ENCODE measurements around the gene MS4A4E.

GRCh38 chr11:60150279-60150678, 92.7 kb downstream of the MS4A4E start:
- TF ChIP-seq ZNF416 (CRISPR knock-in tag; IDR thresholded peaks at IDR 0.05) (no peak), NFE2L1 (CRISPR knock-in tag; IDR thresholded peaks at IDR 0.05) (no peak), NR2C2 (CRISPR knock-in tag; IDR thresholded peaks at IDR 0.05) (no peak), ELF4 (CRISPR knock-in tag; IDR thresholded peaks at IDR 0.05; ENCODE audit: low read depth) (no peak), ETV6 (CRISPR knock-in tag; IDR thresholded peaks at IDR 0.05) (no peak), SP1 (CRISPR knock-in tag; conservative IDR thresholded peaks at IDR 0.05) (no peak), MYBL2 (CRISPR knock-in tag; IDR thresholded peaks at IDR 0.05) (no peak), NR1H2 (CRISPR knock-in tag; IDR thresholded peaks at IDR 0.05) (no peak)
- TF ChIP-seq, protein P1, sequence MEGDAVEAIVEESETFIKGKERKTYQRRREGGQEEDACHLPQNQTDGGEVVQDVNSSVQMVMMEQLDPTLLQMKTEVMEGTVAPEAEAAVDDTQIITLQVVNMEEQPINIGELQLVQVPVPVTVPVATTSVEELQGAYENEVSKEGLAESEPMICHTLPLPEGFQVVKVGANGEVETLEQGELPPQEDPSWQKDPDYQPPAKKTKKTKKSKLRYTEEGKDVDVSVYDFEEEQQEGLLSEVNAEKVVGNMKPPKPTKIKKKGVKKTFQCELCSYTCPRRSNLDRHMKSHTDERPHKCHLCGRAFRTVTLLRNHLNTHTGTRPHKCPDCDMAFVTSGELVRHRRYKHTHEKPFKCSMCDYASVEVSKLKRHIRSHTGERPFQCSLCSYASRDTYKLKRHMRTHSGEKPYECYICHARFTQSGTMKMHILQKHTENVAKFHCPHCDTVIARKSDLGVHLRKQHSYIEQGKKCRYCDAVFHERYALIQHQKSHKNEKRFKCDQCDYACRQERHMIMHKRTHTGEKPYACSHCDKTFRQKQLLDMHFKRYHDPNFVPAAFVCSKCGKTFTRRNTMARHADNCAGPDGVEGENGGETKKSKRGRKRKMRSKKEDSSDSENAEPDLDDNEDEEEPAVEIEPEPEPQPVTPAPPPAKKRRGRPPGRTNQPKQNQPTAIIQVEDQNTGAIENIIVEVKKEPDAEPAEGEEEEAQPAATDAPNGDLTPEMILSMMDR (IDR thresholded peaks at IDR 0.05) = no peak
- TF ChIP-seq, protein P2, sequence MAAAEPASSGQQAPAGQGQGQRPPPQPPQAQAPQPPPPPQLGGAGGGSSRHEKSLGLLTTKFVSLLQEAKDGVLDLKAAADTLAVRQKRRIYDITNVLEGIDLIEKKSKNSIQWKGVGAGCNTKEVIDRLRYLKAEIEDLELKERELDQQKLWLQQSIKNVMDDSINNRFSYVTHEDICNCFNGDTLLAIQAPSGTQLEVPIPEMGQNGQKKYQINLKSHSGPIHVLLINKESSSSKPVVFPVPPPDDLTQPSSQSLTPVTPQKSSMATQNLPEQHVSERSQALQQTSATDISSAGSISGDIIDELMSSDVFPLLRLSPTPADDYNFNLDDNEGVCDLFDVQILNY (CRISPR knock-in tag; IDR thresholded peaks at IDR 0.05) = no peak
- TF ChIP-seq, protein P3, sequence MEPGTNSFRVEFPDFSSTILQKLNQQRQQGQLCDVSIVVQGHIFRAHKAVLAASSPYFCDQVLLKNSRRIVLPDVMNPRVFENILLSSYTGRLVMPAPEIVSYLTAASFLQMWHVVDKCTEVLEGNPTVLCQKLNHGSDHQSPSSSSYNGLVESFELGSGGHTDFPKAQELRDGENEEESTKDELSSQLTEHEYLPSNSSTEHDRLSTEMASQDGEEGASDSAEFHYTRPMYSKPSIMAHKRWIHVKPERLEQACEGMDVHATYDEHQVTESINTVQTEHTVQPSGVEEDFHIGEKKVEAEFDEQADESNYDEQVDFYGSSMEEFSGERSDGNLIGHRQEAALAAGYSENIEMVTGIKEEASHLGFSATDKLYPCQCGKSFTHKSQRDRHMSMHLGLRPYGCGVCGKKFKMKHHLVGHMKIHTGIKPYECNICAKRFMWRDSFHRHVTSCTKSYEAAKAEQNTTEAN (CRISPR knock-in tag; IDR thresholded peaks at IDR 0.05) = no peak
